Smooth muscle cell (in vitro differentiated cells): ENCODE measurements around the gene FOSB. TPM values are rescaled to one million over a fixed set of nuclear protein-coding genes. Genes with fewer than 3 reads are reported as not detected.
A peak's percentile ranks its signal among the peaks of the same experiment; 100 is the strongest.

ENCODE experiments used
- DNase-seq: peaks from one replicate; lab custom pipeline; 2025; ENCODE audit not compliant: unreplicated experiment; lab: John Stamatoyannopoulos, UW
- H2AFZ ChIP-seq: fragments of 200-600 bp; sonication (generic); 2 replicates; pipeline ENCODE4 v1.6.0; 2016; ENCODE audit warnings: antibody characterized with exemption, low read depth, mild to moderate bottlenecking
- H3F3A ChIP-seq: fragments of 200-600 bp; sonication (generic); 2 replicates; pipeline ENCODE4 v1.6.0; 2017; ENCODE audit warnings: antibody characterized with exemption, low read depth
- H3K27ac ChIP-seq: fragments of 200-600 bp; sonication (generic); 2 replicates; pipeline ENCODE4 v1.5.1; 2016; ENCODE audit warnings: low read depth, mild to moderate bottlenecking
- H3K27me3 ChIP-seq: fragments of 200-600 bp; sonication (generic); 2 replicates; pipeline ENCODE4 v1.6.1; 2016; ENCODE audit warnings: low read depth, mild to moderate bottlenecking
- H3K36me3 ChIP-seq: fragments of 200-600 bp; sonication (generic); 2 replicates; pipeline ENCODE4 v1.5.1; 2016; ENCODE audit warnings: low read depth
- H3K4me1 ChIP-seq: fragments of 200-600 bp; sonication (generic); 2 replicates; pipeline ENCODE4 v1.5.1; 2016; ENCODE audit warnings: low read depth
- H3K4me2 ChIP-seq: fragments of 200-600 bp; sonication (generic); 2 replicates; pipeline ENCODE4 v1.6.0; 2016; ENCODE audit warnings: mild to moderate bottlenecking
- H3K4me3 ChIP-seq: fragments of 200-600 bp; sonication (generic); 2 replicates; pipeline ENCODE4 v1.5.1; 2016; ENCODE audit warnings: mild to moderate bottlenecking
- H3K79me2 ChIP-seq: fragments of 200-600 bp; sonication (generic); 2 replicates; pipeline ENCODE4 v1.6.0; 2016; ENCODE audit warnings: low read depth, mild to moderate bottlenecking
- H3K9ac ChIP-seq: fragments of 200-600 bp; sonication (generic); 2 replicates; pipeline ENCODE4 v1.6.0; 2016; ENCODE audit warnings: low read depth
- H3K9me3 ChIP-seq: fragments of 200-600 bp; sonication (generic); replicated peaks from 2 replicates; pipeline ENCODE4 v1.5.1; 2016; ENCODE audit warnings: low read depth
- H4K20me1 ChIP-seq: fragments of 200-600 bp; sonication (generic); 2 replicates; pipeline ENCODE4 v1.6.0; 2016; ENCODE audit warnings: low read depth
- CTCF ChIP-seq: fragments of 200-600 bp; sonication (generic); IDR thresholded peaks from 2 replicates; pipeline ENCODE4 v1.5.1; 2017; ENCODE audit warnings: borderline replicate concordance, mild to moderate bottlenecking, antibody characterized with exemption; ENCODE audit not compliant: insufficient read depth, poor library complexity, severe bottlenecking
- WGBS: methylation state at CpG from one replicate; pipeline ENCODE4 v1.1.7; 2016; ENCODE audit warnings: low lambda C conversion rate; 5-methylcytosine and 5-hydroxymethylcytosine counted together
- polyA plus RNA-seq: library from polyadenylated mRNA; unstranded; fragments of >200 nt; fragmentation: Nextera tagmentation; extraction: Ambion mirVana; gene quantifications from 2 replicates; pipeline ENCODE4 v1.2.1, GENCODE V29; 2016
- total RNA-seq: library from RNA; depleted of rRNA; stranded (reverse); fragments of >200 nt; gene quantifications from 2 replicates; pipeline ENCODE4 v1.2.3, GENCODE V29; 2014

The FOSB gene
- total and polyA plus RNA-seq, 2 experiments from 2014 or later: 178 to 186 TPM

- no peaks in the 10 kb centered on the region for H3K9me3 ChIP-seq
- H3K27ac ChIP-seq: no peak overlapping the region
- no peak overlapping the region for H2AFZ ChIP-seq
- H3F3A ChIP-seq: no peaks in the 10 kb centered on the region
- no peak overlapping the region for H3K9ac ChIP-seq
- no peaks in the 10 kb centered on the region for H3K27me3 ChIP-seq
- TF ChIP-seq CTCF: no peak
- WGBS: 67% methylated on average over 8 of the region's 8 CpGs
- no peak for DNase-seq
- H3K4me2 ChIP-seq: no peak overlapping the region
- H3K4me1 ChIP-seq: peaks cover 6% of the 10 kb centered on the region
- H3K4me3 ChIP-seq: no peak overlapping the region
- H3K36me3 ChIP-seq: no peaks in the 10 kb centered on the region
- H3K79me2 ChIP-seq: peaks cover 5% of the 10 kb centered on the region
- peaks cover 21% of the 10 kb centered on the region for H4K20me1 ChIP-seq
Measured at GRCh38 chr19:45464852-45465441, 2.8 kb upstream of the FOSB start.

GRCh38 chr19:45467115-45467455, 711 bp upstream of the FOSB start:
- peaks cover 5% of the 10 kb centered on the region for H3K36me3 ChIP-seq
- peak overlapping the region; percentile 99 for H3K4me2 ChIP-seq
- no peaks in the 10 kb centered on the region for H3F3A ChIP-seq
- H4K20me1 ChIP-seq: peaks cover 42% of the 10 kb centered on the region
- H3K4me1 ChIP-seq: peaks cover 6% of the 10 kb centered on the region
- H3K9ac ChIP-seq: peak overlapping the region; percentile 100
- DNase-seq: no peak
- H2AFZ ChIP-seq: peak overlapping the region; percentile 88
- TF ChIP-seq CTCF: no peak
- 4% methylated on average over 11 of the region's 11 CpGs for WGBS
- H3K27me3 ChIP-seq: no peaks in the 10 kb centered on the region
- H3K79me2 ChIP-seq: peaks cover 5% of the 10 kb centered on the region
- H3K4me3 ChIP-seq: peak overlapping the region; percentile 97
- H3K27ac ChIP-seq: peak overlapping the region; percentile 99
- no peaks in the 10 kb centered on the region for H3K9me3 ChIP-seq

GRCh38 chr19:45468159-45468651, 409 bp downstream of the FOSB start:
- no peak for TF ChIP-seq CTCF
- H2AFZ ChIP-seq: no peak overlapping the region
- peaks cover 53% of the 10 kb centered on the region for H4K20me1 ChIP-seq
- H3K9ac ChIP-seq: peak overlapping the region; percentile 100
- H3K36me3 ChIP-seq: peaks cover 8% of the 10 kb centered on the region
- H3F3A ChIP-seq: no peaks in the 10 kb centered on the region
- peaks cover 5% of the 10 kb centered on the region for H3K79me2 ChIP-seq
- H3K4me1 ChIP-seq: peaks cover 6% of the 10 kb centered on the region
- H3K9me3 ChIP-seq: no peaks in the 10 kb centered on the region
- 6% methylated on average over 31 of the region's 31 CpGs for WGBS
- H3K27me3 ChIP-seq: no peaks in the 10 kb centered on the region
- DNase-seq: peak; percentile 79
- H3K4me2 ChIP-seq: peak overlapping the region; percentile 99
- peak overlapping the region; percentile 99 for H3K27ac ChIP-seq
- H3K4me3 ChIP-seq: peak overlapping the region; percentile 97

- Histone ChIP-seq H3K27ac (peak overlapping the region; percentile 99), H3K4me1 (peaks cover 6% of the 10 kb centered on the region), H3K9me3 (no peaks in the 10 kb centered on the region), H3K9ac (peak overlapping the region; percentile 100), H3K27me3 (no peaks in the 10 kb centered on the region), H3K36me3 (peaks cover 8% of the 10 kb centered on the region), H3K79me2 (peaks cover 5% of the 10 kb centered on the region), H2AFZ (no peak overlapping the region), H3K4me2 (peak overlapping the region; percentile 99), H4K20me1 (peaks cover 53% of the 10 kb centered on the region), H3K4me3 (peak overlapping the region; percentile 97), H3F3A (no peaks in the 10 kb centered on the region)
- no peak for DNase-seq
- TF ChIP-seq CTCF: no peak
- under 1% methylated on average over 12 of the region's 19 CpGs for WGBS
Measured at GRCh38 chr19:45468803-45469131, 971 bp downstream of the FOSB start.
